ENCODE data around the gene ZBTB43.
A peak's percentile ranks its signal among the peaks of the same experiment; 100 is the strongest.
"Not testable (repeated sequence)": the region's sequence is repeated elsewhere in the genome, so short reads cannot be mapped to it uniquely, and the experiment has no call there.

Gene ZBTB43, protein sequence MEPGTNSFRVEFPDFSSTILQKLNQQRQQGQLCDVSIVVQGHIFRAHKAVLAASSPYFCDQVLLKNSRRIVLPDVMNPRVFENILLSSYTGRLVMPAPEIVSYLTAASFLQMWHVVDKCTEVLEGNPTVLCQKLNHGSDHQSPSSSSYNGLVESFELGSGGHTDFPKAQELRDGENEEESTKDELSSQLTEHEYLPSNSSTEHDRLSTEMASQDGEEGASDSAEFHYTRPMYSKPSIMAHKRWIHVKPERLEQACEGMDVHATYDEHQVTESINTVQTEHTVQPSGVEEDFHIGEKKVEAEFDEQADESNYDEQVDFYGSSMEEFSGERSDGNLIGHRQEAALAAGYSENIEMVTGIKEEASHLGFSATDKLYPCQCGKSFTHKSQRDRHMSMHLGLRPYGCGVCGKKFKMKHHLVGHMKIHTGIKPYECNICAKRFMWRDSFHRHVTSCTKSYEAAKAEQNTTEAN

DNA sequence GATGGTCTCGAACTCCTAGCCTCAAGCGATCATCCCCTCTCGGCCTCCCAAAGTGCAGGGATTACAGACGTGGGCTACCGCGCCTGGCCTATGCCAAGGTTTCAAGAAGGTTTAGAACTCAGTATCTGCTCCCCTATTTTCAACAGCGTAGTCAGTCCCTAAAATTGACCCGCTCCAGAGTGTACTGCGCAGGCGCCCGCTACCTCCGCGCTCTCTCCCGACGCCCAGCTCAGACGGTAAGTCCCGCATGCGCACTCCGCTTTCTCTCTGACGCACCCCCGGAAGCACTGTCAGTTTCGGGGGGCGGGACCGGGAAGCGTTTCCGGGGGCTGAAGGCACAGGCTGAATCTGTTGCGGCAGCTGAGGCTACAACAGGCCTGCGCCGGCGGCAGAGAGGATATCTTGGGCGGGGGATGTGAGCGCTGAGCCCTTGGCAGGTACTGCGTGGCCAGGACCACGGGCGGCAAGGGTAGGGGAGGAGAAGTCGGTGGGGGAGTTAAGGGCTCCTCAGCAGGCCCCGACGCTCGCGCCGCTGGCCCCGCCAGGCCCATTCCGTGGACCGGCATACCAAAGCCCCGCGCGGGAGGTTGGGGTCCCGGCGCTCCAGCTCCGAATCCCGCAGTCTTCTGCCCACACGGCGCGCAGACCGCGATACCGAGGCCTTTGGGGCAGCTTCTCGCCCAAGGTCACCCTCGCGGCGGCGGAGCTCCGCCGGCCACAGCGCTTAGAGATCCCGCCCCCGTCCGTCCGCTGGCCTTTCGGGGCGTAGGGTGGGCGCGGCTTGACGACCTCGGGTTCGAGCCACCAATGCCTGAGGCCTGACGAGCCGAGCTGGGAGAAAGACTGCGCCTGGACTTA is at the start of gene ZBTB43:
Gene ZBTB43, plus strand, starts transcription at position 345 of the 858 bp plus-strand sequence. CDS start 27,470 bp downstream, outside the sequence.
- peak; percentile 95 for DNase-seq

DNA sequence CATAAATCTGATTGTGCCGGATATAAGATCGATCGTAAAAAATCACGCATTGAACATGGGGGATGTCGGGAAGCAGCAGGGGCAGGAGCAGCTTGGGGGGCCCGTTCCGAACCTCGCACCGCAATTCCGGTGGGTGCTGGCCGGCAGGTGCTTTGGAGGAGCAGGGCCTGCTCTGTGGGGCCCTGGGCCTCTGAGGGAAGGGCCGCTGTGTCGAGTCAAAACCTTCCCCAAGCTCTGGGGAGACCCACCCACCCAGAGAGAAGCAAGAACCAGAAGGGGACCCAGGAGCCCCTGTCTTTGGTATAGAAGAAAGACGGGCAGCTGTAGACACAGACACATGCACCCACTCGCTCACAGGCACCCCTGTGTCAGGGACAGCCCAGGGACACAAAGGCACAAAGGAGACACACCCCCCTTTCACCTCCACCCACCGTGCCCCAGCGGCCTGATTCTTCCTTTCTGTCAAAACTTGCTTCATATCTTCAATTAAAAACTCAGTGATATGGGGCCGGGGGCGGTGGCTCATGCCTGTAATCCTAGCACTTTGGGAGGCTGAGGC is 49.4 kb upstream of the ZBTB43 start:
- no peak for DNase-seq

DNA sequence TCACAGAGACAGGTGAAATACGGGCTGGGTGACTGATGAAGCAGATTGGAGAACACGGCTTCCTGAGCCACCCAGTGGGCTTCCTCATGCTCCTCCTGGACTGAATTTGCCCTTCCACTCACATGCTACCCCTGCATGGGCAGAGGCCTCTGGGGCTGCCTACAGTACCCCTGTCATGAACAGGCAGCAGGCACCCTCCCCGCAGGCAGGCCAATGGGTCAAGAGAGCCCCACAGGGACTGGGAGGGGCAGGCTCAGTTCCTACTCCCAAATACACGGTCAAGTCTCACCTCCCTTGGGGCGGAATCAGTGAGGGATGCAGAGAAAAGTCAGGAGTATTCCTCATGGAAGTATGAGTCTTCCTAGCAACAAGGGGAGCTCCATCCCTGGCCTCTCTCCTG is 48.6 kb upstream of the ZBTB43 start:
- no peak for DNase-seq

DNA sequence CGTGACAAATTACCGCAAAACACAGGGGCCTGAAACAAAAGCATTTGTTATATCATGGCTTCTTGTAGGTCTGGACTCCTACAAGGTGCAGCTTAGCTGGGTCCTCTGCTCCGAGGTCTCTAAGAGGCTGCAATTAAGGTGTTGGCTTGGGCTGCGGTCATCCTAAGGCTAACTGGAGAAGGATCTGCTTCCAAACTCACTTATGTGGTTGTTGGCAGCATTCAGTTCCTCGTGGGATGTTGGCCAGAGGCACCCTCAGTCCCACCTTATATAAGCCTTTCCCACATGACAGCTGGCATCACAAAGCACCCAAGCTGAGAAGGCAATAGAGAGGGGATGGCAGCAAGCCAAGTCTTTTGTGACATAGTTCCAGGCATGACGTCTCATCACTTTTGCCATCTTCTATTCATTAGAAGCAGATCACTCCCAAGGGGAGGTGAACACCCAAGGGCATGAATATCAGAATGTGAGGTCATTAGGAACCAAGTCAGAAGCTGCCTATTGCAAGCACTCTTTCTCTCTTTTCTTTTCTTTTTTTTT is 47.9 kb upstream of the ZBTB43 start:
- DNase-seq = no peak

DNA sequence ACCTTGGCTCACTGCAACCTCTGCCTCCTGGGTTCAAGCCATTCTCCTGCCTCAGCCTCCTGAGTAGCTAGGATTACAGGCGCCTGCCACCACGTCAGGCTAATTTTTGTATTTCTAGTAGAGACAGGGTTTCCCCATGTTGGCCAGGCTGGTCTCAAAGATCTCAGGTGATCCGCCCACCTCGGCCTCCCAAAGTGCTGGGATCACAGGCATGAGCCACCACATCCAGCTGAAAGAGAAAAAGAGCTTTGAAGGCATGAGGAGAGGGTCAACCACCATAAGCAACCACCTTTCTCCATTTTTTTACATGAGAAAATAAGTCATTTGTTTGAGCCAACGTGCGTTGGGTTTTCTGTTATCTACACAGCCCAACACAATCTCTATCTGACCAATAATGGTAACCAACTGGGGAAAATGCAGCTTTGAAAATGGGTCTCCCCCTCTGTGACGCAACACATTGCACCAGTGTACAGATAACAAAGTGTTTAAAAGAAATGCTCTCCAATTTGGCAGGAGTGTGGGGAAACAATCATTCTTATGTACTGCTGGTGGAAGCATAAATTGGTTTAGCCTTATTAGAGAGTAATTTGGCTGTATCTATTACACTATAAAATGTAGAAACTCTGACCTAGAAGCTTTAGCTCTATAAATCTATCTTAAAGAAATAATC is 45.8 kb upstream of the ZBTB43 start:
- no peak for DNase-seq

DNA sequence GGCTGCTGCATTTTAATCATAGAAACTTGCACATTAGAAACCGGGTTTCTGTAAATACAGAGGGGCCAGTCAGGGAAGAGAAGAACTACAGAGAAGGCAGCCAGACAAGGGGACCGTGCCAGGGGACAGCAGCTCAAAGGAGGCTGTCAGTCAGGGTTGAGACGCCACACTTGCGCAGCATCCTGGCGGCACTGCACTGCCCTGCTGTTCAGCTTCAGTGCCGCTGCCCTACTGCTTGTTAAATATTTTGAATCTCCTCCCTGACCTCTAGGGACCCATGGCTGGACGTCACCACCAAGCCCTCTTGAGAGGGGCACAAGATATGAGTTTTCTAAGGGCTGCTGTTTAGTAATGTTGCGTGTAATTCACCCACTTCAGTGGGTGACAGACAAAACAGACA is 43.6 kb upstream of the ZBTB43 start:
- DNase-seq = no peak

DNA sequence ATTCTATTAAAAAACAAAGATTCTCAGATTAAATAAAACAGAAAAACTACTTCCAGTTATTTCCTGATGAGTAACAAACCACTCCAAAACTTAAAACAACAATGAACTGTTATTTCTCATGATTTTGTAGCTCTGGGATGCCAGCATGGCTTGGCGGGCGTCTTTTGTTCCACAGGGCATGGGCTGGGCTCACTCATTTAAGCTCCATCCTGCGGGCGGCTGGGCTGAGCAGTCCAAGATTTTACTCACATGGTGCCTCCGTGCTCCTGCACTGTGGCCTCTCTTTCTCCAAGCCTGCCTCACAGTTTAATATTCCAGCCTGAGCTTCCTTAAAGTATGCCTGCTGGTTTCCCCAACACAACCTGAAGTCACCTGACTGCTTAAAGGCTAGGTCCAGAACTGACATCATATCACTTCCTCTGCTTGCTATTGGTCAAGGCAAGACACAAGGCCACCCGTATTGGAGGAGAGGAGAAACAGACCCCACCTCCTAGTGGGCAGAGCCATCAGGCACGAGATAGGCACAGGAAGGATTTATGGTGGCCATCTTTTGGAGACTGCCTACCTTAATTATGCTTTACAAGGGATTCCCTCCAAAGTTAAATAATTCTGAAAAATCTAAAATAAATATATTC is 41.6 kb upstream of the ZBTB43 start:
- DNase-seq = no peak

DNA sequence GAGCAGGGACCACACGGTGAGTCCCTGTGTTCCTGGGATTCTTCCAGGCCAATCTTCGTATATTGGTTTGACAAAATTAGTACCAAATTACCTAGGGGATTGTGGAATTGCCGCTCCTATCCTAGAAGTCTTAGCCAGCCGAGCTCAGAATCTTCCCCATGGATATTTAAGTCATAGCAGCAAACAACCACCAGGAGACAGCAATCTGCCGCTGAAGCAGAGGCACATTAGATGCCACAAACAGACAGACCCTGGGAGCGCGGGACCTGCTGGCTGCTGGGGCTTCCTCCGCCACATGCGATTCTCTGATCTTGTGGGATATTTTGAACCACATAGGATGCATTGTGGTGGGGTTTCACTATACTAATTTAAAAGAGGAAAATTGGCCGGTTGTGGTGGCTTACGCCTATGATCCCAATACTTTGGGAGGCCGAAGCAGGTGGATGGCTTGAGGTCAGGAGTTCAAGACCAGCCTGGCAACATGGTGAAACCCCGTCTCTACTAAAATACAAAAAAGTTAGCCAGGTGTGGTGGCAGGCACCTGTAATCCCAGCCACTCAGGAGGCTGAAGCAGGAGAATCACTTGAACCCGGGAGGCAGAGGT is 31.7 kb upstream of the ZBTB43 start:
- DNase-seq = no peak

DNA sequence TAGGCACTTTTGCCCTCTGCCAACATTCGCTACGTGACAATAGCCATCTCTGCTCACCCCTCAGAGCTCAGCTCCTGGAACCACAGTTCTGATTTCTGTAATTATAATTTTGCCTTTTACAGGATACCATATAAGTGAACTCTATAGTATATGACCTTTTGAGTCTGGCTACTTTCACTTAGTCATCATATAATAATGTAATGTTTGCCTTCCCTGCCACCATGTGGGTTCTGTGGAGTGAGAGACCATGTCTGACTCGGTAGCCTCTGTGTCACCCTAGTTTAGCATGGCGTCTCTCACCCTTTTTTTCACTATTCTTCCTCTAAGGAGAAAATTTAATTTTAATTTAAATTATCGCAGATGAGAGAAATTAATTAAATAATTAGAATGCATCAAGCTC is 28.9 kb upstream of the ZBTB43 start:
- no peak for DNase-seq

DNA sequence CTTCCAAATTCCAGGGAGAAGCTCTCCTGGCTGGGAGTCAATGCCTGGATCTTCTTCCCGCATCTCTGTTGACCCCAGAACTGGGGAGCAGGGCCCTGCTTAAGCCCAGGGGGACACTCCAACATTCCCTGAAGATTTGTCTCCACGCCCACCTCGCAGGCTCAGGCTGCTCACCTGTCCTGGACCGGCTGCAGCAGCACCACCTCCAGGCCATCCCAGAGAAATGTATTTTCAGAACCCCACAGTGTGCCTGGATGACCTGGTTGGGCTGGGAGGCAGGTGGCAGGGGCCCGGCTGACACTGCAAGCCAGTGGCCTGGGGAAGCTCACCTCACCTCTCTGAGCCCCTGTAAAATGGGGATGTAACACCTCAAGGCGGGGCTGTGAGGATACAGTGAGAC is 27.1 kb upstream of the ZBTB43 start:
- DNase-seq = no peak

DNA sequence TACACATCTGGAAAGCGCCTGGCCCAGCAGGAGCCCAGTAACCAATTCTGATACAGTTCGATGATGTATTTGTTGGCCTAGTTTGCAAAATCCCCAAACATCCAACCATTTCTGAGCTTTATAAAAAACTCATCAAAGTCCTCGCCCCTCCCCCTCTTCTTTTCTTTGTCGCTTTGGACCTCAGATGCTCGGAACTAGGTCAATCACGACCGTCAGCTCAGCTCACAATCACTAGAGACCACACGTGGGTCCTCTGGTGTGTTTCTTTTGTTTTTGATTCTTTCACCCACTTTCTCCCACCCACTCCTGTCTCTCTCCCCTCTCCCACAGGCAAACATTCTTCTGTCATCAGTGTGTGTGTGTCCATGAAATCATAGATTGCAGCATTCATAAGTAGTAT is 26.7 kb upstream of the ZBTB43 start:
- DNase-seq = no peak

DNA sequence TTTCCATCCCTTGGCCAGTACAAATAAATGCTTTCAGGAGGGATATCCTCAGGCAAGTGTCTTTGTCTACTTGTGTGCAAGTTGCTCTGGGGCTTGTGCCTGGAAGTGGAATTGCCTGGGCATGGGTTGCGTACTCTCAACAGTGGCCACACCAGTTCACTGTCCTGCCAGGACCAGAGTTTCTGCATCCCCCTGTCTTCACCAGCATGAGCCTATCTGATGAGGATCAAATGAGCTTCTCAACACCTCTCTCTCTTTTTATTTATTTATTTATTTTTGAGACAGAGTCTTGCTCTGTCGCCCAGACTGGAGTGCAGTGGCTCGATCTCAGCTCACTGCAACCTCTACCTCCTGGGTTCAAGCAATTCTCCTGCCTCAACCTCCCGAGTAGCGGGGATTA is 26.1 kb upstream of the ZBTB43 start:
- DNase-seq = not testable (repeated sequence)

DNA sequence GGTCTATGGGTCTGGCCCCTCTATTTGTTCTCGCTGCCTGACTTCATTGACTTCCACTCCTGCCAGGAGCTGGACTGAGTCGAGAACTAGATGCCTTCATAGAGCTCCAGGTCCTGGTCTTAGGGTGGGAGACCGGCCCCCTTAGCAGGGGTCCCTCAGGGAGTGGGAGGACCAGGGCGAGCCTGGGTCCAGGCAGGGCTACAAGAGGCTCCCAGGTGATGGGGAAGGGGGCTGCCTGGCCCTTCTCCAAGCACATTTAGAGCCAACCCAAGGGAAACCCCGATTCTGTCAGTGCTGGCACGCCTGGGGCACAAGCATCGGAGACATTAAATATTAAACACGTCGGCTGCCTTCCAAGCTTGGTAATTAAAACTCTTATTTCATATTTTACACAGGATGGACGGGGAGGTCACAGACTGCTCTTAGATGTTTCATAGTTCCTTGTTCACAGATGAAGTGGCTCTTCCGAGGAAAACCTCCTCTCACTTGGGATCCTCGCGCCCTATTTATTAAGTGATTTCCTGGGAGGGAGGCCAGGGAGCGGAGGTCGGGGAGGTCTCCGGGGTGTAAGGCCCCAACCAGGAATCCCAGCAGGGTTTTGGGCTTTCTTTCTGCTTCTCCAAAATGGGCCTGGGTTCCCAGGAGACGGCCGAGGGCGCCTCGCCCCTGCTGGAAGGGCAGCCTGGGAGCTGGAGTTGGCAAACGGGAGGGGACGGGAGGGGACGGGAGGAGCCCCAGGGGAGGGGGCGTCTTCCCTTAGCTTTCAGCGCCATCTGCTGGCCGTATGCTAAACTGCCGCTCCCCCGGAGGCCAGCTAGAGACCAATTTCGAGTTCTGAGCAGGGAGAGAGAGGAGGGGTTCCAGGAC is 23.4 kb upstream of the ZBTB43 start:
- peak; percentile 65 for DNase-seq

DNA sequence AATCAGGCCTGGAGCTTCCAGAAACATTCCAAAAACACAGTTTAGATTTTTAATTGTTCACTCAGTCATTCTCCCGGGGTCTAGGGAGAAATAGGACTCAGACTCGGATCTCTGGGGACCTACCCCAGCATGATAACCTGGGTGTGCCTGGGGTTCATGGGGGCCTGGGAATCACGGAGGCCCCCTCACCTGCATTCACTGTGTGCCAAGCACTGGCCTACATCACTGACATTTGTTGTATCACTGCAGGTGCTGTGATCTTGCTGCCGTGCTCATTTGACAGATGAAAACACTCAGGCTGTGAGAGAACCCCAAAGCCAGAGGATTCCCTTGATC is 22.8 kb upstream of the ZBTB43 start:
- DNase-seq = no peak

DNA sequence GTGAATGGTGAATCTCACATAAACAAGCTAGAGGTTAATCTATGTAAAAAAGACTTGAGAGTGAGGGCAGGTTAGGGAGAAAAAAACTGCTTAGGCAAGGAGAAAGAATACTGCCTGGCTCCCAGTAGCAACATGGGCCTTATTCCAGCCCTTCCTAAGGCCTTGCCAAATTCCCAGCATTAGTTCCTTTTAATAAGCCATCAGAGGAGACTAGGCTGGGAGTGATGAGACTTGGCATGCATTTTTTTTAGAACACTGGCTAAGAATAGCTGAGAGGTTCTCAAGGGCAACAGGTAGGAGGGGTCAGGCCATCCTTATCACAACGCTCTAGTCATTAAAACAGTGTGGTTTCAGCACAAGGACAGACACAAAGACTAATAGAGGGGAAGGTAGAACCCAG is 20.9 kb upstream of the ZBTB43 start:
- no peak for DNase-seq

DNA sequence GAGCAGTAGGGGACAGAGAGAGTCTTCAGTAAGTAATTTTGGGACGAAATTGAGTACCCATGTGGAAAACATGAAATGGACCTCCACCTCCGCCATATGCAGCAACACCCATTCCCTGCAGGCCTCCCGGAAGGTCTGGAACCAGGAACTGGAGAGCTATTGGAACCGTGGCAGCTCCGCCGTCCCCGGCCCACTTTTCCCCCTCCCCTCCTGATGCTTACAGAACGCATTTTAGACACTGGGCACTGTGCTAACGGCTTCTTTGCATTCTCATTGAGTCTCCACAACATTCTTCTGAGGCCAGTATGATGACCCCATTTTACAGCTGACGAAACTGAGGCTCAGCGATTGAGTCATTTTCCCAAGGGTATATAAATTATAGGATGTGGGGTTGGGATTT is 20.4 kb upstream of the ZBTB43 start:
- no peak for DNase-seq

DNA sequence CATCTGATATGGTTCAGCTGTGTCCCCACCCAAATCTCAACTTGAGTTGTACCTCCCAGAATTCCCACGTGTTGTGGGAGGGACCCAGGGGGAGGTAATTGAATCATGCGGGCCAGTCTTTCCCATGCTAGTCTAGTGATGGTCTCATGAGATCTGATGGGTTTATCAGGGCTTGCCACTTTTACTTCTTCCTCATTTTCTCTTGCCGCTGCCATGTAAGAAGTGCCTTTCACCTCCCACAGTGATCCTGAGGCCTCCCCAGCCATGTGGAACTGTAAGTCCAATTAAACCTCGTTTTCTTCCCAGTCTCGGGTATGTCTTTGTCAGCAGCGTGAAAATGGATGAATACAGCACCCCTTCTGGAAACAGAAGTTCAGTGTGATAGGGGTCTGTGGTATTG is 20.0 kb upstream of the ZBTB43 start:
- not testable (repeated sequence) for DNase-seq

DNA sequence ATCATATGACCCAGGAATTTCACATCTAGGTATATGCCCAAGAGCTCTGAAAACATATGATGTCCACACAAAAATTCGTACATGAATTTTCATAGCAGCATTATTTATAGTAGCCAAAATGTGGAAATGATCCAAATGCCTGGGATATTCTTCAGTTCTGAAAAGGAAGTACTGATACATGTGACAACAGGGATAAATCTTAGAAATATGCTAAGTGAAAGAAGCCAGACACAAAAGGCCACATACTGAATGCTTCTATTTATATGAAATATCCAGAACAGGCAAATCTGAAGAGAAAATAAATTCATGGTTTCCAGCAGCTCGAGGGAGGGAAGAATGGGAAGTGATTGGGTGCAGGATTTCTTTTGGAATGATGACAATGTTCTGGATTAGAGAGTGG is 16.8 kb upstream of the ZBTB43 start:
- no peak for DNase-seq

DNA sequence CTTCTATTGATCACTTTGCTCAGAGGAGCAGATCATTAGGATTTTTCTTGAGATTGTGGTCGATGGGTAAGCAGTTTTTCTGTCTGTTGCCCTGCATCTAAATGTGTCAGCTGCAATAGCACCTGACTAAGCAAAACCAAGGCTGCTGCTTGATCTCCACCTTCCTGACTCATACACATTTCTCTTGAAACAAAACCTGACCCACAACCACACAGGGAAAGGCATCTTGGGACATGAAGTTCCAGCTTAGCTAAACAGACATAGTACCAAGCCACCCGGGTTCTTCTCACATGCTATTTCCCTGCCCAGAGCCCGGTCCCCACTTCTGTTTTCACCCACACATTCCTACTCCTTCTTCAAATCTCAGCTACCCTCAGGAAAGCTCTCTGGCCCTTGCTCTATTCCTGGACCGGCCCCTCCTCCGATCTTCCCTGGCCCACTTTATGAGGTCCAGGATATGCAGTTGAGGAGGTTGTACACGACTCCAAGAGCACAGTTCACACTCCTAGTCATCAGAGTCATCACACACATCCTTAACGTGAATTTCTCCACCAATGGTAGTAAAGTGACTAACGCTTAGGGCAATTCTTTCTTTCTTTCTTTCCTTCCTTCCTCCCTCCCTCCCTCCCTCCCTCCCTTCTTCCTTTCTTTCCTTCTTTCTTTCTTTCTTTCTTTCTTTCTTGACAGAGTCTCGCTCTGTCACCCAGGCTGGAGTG is 16.0 kb upstream of the ZBTB43 start:
- DNase-seq = peak; percentile 9

DNA sequence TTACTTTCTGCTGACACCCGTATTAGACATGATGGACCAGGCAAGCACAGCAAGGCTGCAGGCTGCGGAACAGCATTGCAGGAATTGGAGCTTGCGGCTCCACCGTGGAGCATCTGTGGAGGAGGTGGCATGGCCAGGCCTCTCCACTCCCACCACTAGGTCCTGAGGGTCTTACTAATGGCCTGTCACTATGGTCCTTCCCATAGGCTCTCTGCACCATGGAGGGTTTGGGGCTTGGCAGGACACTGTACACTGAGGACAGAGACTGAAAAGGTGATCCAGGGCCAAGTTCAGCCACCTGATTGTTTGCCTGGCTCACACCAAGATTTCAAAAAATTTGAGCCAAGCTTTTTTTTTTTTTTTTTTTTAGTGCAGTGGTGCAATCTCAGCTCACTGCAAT is 14.3 kb upstream of the ZBTB43 start:
- no peak for DNase-seq

Measured in fibroblast of skin of right quadriceps (primary cell).